Measurements from ENCODE around the gene CAMSAP2.

The CAMSAP2 gene

DNA sequence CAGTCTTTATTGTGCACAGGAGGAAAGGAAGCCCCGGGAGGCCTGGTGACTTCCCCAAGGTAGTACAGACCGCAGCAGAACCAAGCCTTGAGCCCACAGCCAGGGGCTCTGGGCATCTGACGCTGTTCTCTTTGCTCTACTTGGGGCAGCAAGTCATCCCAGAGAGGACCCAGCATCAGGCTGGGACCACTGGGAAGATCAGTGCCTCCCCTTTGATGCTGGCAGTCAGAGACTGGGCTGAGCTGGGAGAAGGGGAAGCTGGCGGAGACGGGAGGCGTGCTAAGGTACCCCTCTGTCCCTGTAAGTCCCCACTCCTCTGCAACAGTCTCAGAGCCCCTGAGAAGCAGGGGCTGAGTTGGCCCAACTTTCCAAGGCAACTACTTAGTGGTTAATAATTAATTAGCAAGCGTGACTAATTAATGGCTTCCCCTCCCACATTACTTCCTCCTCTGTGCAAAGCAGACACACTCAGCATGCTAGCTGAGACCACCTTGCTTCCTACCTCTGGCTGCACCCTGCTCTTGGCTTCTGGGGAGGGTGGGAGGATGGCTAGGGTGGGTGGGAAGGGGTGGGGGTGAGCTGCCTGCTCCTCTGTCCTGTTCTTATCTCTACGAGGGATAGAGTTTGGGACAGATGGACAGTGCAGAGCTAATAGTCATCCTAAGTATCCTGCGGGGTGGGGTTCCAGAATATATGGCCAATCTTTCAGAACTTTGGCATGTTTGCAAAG is 157.3 kb downstream of the CAMSAP2 start:
- no peak overlapping the region for H3K4me3 ChIP-seq (ENCODE audit: low read depth, low read length)

DNA sequence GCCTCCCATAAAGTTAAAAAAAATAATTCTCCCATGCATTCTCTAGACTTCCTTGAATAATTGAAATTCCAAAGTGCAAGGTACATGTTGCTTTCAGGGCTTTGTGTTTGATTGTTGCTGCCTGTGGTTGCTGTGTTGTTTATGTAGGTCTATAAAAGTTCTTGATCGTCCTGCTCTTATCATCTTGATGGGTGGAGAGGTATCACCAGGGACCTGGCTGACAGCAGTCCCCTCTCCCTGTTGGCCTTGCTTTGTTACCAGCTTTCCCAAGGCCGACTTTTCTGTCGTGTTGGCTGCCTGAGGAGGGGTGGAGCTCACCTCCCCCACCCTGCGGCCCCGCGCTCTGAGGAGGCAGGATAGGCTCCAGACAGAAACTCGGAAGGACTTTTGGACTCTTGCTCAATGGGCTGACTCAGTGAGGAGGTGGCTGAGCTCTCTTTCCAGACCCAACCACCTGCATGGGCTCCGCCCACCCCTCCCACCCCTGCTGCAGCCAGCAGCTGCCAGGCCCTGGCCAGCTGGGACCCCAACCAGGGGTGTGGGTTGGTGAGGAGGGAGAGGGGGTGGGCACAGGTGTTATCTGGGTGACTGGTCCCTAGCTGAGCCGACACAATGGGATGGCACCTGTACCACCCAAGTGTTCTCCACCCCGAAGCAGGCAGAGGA is 158.0 kb downstream of the CAMSAP2 start:
- no peak overlapping the region for H3K4me3 ChIP-seq (ENCODE audit: low read depth, low read length)

DNA sequence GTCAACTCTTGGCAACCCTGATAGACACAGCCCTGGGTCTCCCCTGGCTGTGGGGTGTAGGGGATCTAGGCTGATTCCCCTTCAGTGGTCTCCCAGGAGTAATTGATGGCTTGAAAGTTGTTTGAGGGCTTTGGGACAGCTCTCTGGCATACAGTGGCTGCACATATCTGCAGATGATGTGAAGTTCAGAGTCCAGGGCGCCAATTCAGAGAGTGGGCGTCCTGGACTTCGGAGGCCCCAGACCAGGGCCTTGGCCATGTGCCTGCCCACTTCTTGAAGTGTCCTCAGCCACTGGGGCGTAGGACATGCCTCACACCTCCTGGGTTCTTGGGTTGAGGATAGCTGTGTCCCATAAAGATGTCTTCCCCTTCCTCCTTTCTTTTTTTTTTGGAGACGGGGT is 158.6 kb downstream of the CAMSAP2 start:
- H3K4me3 ChIP-seq (ENCODE audit: low read depth, low read length) = no peak overlapping the region

DNA sequence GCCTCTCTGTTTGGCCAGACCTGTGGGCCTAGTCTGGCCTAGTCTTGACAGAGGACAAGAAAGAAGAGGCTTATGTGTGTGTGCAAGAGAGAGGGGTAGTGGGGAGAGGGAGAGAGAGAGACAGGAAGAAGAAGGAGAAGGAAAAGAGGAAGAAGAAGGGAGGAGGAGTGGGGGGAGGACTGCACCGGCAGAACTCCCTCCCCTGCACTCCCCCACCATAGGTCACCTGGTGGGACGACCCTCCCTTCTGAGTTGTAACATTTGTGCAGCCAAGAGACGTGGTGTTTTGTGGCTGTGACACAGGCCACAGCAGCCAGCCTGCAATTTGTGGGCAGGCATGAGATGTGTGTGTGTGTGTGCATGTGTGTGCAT is 160.3 kb downstream of the CAMSAP2 start:
- H3K4me3 ChIP-seq (ENCODE audit: low read depth, low read length) = no peak overlapping the region

DNA sequence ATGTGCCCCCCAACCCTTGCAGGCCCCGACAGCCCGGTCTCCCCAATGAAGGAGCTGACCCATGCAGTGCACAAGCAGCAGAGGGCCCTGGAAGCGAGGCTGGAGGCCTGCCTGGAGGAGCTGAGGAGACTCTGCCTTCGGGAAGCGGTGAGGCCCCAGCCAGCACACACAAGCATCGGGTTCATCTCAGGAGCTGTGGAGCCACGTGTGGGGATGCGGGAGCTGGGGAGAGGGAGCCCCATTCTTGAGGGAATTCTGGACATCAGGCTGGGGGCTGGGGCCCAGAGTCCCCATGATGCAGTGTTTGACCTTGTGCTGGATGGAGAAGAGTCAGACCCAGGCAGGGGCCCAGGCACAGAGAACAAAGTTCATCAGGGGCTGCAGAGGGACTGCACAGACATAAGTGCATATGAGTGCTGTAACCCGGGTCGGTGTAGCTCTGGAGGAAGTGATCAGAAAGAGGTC is 160.8 kb downstream of the CAMSAP2 start:
- no peak overlapping the region for H3K4me3 ChIP-seq (ENCODE audit: low read depth, low read length)

DNA sequence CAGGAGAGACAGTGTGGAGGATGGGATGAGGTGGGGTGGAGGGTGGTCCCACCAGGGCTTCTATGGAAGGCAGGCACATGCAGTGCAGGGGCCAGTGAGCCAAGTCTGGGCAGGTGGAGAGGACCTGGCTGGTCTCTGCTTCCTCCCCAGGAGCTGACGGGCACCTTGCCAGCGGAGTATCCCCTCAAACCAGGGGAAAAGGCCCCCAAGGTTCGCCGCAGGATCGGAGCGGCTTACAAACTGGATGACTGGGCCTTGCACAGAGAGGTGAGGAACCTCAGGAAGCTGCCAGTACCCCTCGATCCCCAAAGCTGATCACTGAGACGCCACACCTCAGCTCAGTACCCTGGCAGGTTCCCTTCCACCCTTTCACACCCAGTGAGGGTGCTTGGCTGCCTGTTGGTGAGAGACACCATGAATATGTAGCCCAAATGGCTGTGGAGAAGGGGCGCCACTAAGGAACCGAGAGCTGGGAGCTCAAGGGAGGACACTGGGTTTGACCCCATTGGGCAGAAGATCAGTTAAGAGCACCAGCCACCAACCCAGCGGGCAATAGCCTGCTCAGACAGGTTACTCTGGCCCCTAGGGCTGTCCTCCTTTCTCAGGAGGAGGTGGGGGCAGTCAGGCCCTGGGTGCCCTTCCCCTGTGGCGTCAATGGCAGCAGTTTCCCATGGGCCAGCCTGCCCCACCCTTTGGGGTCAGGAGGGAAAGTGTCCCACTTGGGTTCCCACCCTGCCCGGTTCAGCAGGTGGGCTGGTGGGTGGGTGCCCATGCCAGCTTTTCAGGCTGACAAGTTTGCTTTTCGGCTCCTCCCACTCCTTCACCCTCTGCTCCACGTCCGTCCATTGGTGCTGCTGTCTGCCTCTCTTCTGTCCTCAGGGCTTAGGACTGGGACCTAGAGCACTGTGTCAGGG is 161.5 kb downstream of the CAMSAP2 start:
- no peak overlapping the region for H3K4me3 ChIP-seq (ENCODE audit: low read depth, low read length)

DNA sequence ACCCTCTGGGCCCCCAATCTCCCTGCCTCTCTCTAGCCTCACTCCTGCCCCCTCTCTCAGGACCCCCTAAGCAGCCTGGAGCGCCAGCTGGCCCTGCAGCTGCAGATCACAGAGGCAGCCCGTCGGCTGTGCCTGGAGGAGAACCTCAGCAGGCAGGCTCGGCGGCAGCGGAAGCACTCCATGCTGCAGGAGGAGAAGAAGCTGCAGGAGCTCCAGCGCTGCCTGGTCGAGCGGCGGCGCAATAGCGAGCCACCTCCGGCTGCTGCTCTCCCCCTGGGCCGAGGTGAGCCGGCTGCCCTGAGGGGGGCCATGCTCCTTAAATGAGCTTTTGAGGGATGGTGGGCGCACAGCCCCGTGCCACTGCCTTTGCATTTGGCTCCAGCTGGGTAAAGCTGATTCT is 162.2 kb downstream of the CAMSAP2 start:
- H3K4me3 ChIP-seq (ENCODE audit: low read depth, low read length) = no peak overlapping the region

DNA sequence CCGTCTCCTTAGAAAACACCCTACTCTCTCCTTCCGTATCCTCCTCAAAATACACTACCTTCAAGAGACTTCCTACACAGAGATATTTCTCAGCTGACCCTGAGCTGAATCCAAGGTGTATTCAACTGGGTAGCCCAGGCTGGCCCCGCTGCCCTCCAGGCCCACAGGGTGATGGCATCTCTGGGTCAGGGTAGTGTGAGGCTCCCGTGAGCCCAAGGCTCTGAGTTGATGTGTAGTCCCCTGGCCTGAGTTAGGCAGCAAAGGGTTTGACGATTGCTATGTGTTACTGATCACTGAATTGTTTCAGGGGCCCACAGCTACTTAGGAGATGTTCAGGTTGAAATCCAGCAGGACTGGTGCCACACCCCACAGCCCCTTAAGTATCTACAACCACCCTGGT is 162.7 kb downstream of the CAMSAP2 start:
- no peak overlapping the region for H3K4me3 ChIP-seq (ENCODE audit: low read depth, low read length)

DNA sequence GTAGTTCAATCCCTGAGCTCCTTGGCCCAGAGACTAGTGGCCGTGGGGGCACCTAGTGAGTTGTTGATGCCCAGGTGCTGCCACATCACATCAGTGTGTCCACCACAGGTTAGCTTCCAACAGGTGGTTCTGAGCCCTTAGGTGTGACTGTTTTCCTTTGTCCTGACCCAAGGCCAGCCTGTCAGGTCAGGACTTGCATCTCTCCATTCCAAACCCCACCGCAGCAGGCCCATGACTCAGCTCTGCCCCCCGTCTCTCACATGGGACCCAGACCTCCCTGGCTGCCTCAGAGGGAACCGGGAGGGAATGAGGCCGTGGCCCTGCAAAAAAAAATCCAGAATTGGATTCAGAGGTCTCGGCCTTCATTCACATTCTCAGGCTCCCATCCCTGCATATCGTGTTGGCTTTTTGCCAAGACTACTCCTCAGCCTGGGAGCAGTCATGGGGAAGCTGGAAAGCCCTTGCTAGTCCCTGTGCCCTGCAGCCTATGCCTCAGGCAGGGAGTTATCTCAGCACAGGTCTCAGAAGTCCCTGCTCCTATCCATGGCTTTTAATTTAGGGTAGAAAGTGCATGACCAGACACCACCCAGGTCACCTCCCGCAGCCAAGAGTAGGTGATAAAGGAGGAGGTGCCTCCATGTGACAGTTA is 163.2 kb downstream of the CAMSAP2 start:
- no peak overlapping the region for H3K4me3 ChIP-seq (ENCODE audit: low read depth, low read length)

DNA sequence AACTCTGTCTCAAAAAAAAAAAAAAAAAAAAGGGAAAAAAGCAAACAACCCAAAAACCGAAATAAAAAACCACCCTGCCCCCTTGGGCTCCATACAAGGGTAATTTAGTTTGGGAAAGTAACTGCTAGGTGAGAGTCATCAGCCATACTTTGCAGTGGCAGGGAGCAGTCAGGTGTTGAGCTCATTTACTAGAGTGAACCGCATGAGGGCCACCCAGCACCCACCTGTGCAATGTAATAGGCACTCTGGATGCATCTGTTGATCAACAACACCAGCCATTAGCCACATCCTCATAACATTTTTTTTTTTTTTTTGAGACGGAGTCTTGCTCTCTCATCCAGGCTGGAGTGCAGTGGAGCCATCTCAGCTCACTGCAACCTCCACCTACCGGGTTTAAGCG is 165.1 kb downstream of the CAMSAP2 start:
- H3K4me3 ChIP-seq (ENCODE audit: low read depth, low read length) = no peak overlapping the region

DNA sequence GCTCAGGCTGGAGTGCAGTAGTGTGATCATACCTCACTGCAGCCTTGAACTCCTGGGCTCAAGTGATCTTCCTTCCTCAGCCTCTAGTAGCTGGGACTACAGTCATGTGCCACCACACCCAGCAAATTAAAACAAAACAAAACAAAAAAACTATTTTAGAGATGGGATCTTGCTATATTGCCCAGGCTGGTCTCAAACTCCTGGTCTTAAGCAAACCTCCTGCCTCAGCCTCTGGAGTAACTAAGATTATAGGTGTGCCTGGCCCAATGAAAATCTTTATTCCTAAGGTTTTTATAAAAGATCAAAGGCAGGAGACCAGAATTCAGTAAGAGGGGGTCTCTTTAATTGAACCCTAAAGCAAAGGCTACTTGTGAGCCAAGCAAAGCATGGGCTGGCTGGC is 166.1 kb downstream of the CAMSAP2 start:
- no peak overlapping the region for H3K4me3 ChIP-seq (ENCODE audit: low read depth, low read length)

DNA sequence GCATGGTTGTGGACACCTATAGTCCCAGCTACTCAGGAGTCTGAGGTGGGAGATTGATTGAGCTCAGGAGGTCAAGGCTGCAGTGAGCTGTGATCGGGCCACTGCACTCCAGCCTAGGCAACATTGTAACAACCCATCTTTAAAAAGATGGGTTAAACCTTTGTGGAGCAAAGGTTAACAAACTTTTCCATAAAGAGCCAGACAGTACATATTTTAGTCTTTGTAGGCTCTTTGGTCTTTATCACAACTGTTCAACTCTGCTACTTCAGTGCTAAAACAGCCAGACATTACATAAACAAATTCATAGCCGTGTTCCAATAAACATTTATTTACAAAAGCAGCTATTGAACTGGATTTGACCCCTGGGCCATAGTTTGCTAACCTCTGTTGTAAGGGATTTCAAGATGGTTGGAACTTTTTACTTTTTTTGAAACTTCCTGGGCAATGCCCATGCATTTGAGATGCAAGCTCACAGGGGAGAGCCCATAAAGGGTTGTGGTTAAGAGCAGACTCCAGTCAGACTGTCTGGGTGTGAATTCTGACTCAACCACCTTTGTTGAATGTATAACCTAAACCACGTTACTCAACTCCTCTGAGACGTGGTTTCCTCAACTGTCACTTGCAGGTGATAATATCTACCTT is 166.8 kb downstream of the CAMSAP2 start:
- no peak overlapping the region for H3K4me3 ChIP-seq (ENCODE audit: low read depth, low read length)

DNA sequence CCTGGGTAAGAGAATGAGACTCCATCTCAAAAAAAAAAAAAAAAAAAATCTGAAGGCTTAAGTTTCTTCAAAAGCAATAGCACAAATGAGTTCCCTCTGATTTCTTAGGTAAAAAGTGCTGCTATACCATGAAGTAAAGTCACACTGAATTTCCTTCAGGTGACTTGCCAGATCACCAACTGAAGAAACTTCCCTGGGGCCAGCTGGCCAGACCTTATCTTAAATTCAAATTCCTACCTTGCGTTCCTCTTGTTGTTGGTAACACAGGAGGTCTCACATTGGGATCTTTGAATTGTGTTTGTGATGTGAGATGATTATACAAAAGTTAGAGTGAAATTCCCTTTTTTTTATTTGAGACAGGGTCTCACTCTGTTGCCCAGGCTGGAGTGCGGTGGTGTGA is 167.8 kb downstream of the CAMSAP2 start:
- no peak overlapping the region for H3K4me3 ChIP-seq (ENCODE audit: low read depth, low read length)

DNA sequence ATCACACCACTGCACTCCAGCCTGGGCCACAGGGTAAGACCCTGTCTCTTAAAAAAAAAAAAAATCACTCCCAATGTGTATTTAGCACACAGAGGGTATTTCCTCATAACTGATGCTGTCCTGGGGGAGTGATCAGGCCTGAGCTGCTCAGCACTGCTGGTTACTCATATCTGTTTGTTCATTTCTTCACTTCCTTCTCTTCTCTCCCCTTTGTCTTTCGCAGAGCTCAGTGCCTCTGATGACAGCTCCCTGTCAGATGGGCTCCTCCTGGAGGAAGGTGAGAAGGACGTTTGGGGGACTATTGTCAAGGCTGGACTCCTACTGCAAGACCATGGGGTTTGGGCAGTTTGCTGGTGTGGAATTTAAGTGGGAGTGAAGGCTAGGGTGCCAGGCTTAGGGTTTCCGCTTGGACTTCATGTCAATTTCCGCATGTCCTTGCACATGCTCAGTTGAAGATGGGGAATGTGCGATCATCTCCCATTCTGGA is 169.0 kb downstream of the CAMSAP2 start:
- no peak overlapping the region for H3K4me3 ChIP-seq (ENCODE audit: low read depth, low read length)

DNA sequence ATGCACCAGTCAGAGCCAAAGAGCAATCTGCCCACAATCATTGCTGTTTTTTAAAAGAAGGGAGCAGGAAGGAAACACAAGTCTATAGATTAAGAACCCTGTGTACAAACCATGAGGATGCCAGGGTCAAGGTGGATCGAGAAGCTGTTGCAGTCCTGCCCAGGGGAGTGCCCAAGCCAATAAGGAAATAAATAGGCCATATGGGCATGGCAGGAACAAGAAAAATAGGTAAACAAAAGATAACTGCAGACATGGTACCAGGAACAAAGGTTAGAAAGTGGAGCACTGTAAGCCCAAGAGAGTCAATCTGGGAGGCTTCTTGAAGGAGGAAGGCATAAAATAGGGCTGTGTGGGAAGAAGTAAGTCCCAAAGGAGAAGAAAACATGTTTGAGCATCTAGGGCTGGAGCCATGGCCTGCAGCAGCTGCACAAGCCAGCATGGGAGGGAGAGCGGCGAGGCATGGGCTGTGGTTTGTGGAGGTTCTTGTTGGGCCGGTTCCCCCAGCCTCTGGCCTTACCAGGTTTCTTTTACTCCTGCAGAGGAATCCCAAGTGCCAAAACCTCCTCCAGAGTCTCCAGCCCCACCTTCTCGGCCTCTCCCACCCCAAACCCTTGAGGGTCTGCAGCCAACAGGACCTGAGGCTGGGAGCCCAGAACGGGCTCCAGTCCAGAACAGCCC is 169.6 kb downstream of the CAMSAP2 start:
- H3K4me3 ChIP-seq (ENCODE audit: low read depth, low read length) = no peak overlapping the region

DNA sequence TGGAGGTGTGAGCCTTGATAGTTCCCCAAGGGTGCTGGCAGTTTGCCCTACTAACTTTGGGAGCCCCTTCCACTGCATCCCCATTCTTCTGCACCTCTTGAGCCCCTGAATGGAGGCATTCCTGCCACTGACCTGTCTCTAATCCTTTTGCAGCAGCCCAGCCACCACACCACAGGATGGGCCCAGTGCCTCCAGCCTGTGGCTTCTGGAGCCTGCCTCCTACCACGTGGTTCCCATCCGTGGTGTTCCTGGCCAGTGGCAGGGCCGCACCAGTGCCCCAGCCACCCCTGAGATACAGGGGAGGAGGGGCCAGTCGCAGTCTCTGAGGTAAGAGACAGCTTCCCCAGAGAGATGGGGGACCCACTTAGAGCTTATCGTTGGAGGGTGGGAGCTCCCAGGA is 170.4 kb downstream of the CAMSAP2 start:
- no peak overlapping the region for H3K4me3 ChIP-seq (ENCODE audit: low read depth, low read length)

DNA sequence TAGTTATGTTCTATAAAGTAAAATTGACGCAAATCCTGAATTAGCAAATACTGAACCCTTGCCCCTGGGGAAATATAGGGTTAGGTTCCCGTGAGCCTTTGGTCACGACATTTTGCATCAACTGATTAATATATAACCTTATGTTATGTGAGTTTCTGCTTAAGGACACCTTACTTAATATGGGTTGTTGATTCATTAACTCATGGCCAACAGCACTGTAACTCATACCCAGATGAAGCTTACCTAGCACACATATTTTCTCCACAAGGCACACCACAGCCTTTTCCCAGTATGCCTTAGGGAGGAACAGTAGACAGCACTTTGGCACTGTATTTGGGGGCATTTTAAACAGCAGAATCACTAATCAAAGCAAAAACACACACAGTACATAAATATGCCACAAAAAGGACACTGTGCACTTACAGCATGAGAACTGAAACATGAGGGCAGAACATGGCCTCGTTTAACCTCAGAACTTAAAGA is 171.1 kb downstream of the CAMSAP2 start:
- H3K4me3 ChIP-seq (ENCODE audit: low read depth, low read length) = no peak overlapping the region

All from iPS-11a (cell line).